ENCODE measurements around the gene CFAP65.

Gene CFAP65

GRCh38 chr2:218992196-218992595 is 49.1 kb downstream of the CFAP65 start:
- no peak for DNase-seq (ENCODE audit: low read depth)
- H3K4me3 ChIP-seq (ENCODE audit: low read length), result no peak overlapping the region
- no peak for TF ChIP-seq CTCF (IDR thresholded peaks at IDR 0.05; ENCODE audit: insufficient read depth, low read depth, low read length, missing control alignments)

- DNase-seq (ENCODE audit: low read depth), result peak; percentile 56
- H3K4me3 ChIP-seq (ENCODE audit: low read length), result no peak overlapping the region
- no peak for TF ChIP-seq CTCF (IDR thresholded peaks at IDR 0.05; ENCODE audit: insufficient read depth, low read depth, low read length, missing control alignments)
These were observed 49.6 kb downstream of the CFAP65 start for GRCh38 chr2:218991674-218992168.

- no peak overlapping the region for H3K4me3 ChIP-seq (ENCODE audit: low read length)
- DNase-seq (ENCODE audit: low read depth), result no peak
- no peak for TF ChIP-seq CTCF (IDR thresholded peaks at IDR 0.05; ENCODE audit: insufficient read depth, low read depth, low read length, missing control alignments)
These were observed 50.7 kb downstream of the CFAP65 start for GRCh38 chr2:218990612-218991011.

GRCh38 chr2:218990052-218990451 is 51.3 kb downstream of the CFAP65 start:
- TF ChIP-seq CTCF (IDR thresholded peaks at IDR 0.05; ENCODE audit: insufficient read depth, low read depth, low read length, missing control alignments), result no peak
- no peak for DNase-seq (ENCODE audit: low read depth)
- no peak overlapping the region for H3K4me3 ChIP-seq (ENCODE audit: low read length)

- H3K4me3 ChIP-seq (ENCODE audit: low read length), result no peak overlapping the region
- no peak for TF ChIP-seq CTCF (IDR thresholded peaks at IDR 0.05; ENCODE audit: insufficient read depth, low read depth, low read length, missing control alignments)
These were observed 52.7 kb downstream of the CFAP65 start for GRCh38 chr2:218988650-218989049.

GRCh38 chr2:218988164-218988563 is 53.2 kb downstream of the CFAP65 start:
- H3K4me3 ChIP-seq (ENCODE audit: low read length), result no peak overlapping the region
- DNase-seq (ENCODE audit: low read depth), result no peak
- no peak for TF ChIP-seq CTCF (IDR thresholded peaks at IDR 0.05; ENCODE audit: insufficient read depth, low read depth, low read length, missing control alignments)

More at GRCh38 chr2:218988650-218989049, 52.7 kb downstream of the CFAP65 start:
- no peak for DNase-seq (ENCODE audit: low read depth)

- TF ChIP-seq CTCF (IDR thresholded peaks at IDR 0.05; ENCODE audit: insufficient read depth, low read depth, low read length, missing control alignments), result no peak
These were observed 55.1 kb downstream of the CFAP65 start for GRCh38 chr2:218986148-218986761.

More at GRCh38 chr2:218986148-218986761, 55.1 kb downstream of the CFAP65 start:
- no peak overlapping the region for H3K4me3 ChIP-seq (ENCODE audit: low read length)
- DNase-seq (ENCODE audit: low read depth), result no peak
